GM23338 (cell line): Measurements from ENCODE around the gene TREML4.

Experiments used
- CREB1 ChIP-seq: fragments of 250-450 bp; sonication (Bioruptor Pico); IDR thresholded peaks from 2 replicates; pipeline ENCODE4 v1.5.0; 2020; ENCODE audit warnings: low read depth, mild to moderate bottlenecking, moderate library complexity
- ETS1 ChIP-seq: IDR thresholded peaks from 2 replicates; pipeline ENCODE4 v1.6.1; 2016; ENCODE audit warnings: antibody characterized with exemption
- EZH2 ChIP-seq: fragments of 200-600 bp; sonication (generic); IDR thresholded peaks from one replicate; pipeline ENCODE4 v1.8.0; 2017; ENCODE audit warnings: antibody characterized with exemption, mild to moderate bottlenecking, low read depth; ENCODE audit not compliant: unreplicated experiment
- EZH2phosphoT487 ChIP-seq: fragments of 200-600 bp; sonication (generic); IDR thresholded peaks from one replicate; pipeline ENCODE4 v1.8.1; 2018; ENCODE audit warnings: antibody characterized with exemption; ENCODE audit not compliant: unreplicated experiment
- JUNB ChIP-seq: IDR thresholded peaks from one replicate; pipeline ENCODE4 v1.6.1; 2016; ENCODE audit warnings: antibody characterized with exemption; ENCODE audit not compliant: unreplicated experiment
- POLR2AphosphoS5 ChIP-seq: IDR thresholded peaks from 2 replicates; pipeline ENCODE4 v1.6.1; 2016; ENCODE audit warnings: antibody characterized with exemption, low read depth
- REST ChIP-seq: IDR thresholded peaks from one replicate; pipeline ENCODE4 v1.6.1; 2018; ENCODE audit warnings: antibody characterized with exemption; ENCODE audit not compliant: unreplicated experiment
- ZNF114 ChIP-seq: fragments of 250-450 bp; sonication (Bioruptor Pico); IDR thresholded peaks from 2 replicates; pipeline ENCODE4 v1.5.0; 2020; ENCODE audit warnings: mild to moderate bottlenecking, moderate library complexity
- ZNF331 ChIP-seq: fragments of 250-450 bp; sonication (Bioruptor Pico); IDR thresholded peaks from 2 replicates; pipeline ENCODE4 v1.5.0; 2020; ENCODE audit warnings: low read depth, mild to moderate bottlenecking, moderate library complexity
- TF ChIP-seq, protein P1 (sequence below), 2 experiments: fragments of 200-600 bp in 1 of 2; sonication (generic) in 1 of 2; conservative IDR thresholded peaks; 2 replicates each; pipeline versions ENCODE4 v1.5.1 to v1.6.1; 2016 to 2017; ENCODE audit warnings: antibody characterized with exemption in 2 of 2, low read depth in 2 of 2, mild to moderate bottlenecking in 2 of 2, moderate library complexity in 1 of 2

DNA sequence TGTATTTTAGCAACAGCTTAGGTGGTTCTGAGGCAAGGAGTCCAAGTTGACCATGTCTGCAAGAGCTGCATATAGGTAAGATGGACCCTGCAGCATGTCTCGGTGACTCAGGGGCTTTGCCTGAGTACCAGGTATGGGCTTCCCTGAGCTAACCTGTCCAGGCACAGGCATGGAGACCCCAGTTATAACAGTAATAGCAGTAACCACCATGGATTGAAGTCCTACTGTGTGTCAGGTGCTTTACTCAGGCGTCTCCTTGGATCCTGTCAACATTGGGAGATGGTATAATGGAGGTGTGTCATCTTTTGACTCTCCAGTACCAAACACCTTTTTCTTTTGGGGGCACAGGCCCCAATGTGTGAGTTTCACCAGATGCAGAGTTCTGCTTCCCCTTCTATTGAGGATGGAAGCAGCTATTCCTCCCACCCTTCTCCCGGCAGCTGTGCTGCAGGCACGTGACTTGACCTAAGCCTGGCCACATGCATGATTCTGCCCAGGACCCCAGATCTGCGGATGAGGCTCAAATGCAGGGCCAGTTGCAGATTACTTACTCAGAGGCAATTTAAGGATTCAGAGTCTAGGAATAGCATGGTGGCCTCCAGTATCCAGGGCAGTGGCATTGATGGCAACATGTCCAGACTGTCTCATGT, 44.6 kb downstream of the TREML4 start:
- TF ChIP-seq POLR2AphosphoS5 (no peak), ZNF114 (CRISPR knock-in tag) (no peak), EZH2 (no peak), REST (no peak), EZH2phosphoT487 (no peak), CREB1 (CRISPR knock-in tag) (no peak), JUNB (no peak), ETS1 (no peak), ZNF331 (CRISPR knock-in tag) (no peak)
- TF ChIP-seq, protein P1, sequence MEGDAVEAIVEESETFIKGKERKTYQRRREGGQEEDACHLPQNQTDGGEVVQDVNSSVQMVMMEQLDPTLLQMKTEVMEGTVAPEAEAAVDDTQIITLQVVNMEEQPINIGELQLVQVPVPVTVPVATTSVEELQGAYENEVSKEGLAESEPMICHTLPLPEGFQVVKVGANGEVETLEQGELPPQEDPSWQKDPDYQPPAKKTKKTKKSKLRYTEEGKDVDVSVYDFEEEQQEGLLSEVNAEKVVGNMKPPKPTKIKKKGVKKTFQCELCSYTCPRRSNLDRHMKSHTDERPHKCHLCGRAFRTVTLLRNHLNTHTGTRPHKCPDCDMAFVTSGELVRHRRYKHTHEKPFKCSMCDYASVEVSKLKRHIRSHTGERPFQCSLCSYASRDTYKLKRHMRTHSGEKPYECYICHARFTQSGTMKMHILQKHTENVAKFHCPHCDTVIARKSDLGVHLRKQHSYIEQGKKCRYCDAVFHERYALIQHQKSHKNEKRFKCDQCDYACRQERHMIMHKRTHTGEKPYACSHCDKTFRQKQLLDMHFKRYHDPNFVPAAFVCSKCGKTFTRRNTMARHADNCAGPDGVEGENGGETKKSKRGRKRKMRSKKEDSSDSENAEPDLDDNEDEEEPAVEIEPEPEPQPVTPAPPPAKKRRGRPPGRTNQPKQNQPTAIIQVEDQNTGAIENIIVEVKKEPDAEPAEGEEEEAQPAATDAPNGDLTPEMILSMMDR (conservative IDR thresholded peaks at IDR 0.05; ENCODE audit: low read depth in 2 of 2) = no peak
